HG02973 (cell line): ENCODE results near the gene SPRR2B.
"Not testable (repeated sequence)": the region's sequence is repeated elsewhere in the genome, so short reads cannot be mapped to it uniquely, and the experiment has no call there.

Experiments used
- ATAC-seq: cut with Tn5 transposase; IDR thresholded peaks from one replicate; pipeline ENCODE4 v1.9.1; 2021; ENCODE audit warnings: moderate library complexity; ENCODE audit not compliant: unreplicated experiment

Gene SPRR2B

DNA sequence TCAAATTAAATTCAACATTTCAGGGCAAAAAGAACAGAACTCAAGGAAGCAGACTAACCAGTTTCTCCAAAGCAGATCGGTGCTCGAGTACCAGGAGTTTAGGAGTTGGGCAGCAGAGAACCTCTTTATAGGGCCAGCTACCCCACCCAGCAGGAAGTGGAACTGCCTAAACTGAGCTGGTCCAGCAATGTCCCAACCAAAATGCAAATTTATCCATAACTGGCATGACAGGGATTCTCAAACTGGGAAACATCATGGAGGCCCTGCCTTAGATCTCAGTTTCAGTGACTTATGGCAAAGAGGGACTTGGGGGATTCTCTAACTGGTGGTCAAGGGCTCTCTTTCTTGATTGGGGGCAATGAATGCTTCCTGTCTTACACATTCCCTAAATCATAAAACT is at the start of gene SPRR2B:
SPRR2B (minus strand) TSS at position 101 of the 400 bp plus-strand sequence. CDS start 772 bp downstream, outside the sequence.
- no peak for ATAC-seq

DNA sequence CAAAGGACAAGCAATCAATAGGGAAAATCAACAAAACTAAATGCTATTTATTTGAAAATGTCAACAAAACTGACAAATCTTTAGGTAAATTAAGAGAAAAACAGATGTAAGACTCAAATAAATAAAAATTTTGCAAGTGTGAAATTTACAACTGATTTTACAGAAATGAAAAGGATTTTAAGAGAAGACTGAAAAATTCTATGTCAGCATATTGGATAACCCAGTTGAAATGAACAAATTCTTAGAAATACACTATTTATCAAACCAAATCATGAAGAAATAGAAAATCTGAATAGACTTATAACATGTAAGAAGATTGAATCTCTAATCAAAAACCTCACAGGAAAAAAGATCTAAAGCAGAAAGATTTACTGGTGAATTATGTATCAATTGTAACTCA is 49.5 kb upstream of the SPRR2B start:
- ATAC-seq = no peak

DNA sequence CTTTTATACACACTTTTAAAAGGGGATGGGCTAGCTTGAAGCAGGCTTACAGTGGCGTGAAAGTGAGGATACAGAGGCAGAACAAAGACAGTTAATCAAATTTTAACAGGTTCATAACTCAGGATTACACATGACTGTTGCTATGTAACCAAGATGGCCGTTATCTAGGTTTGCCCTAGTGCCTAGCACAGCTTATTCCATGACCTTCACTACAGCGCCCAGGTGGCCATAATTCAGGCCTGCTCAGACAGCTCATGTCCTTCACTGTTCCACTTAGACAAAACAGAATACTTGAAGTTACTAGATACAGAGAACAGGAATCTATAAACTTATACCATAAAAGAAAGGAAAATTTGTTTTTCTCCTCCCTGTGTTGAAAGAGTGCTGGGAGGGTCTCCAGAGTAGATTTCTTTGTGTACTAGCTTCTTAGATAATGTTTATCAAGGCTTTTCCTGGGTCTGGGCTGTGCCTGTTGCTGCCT is 48.1 kb upstream of the SPRR2B start:
- no peak for ATAC-seq

DNA sequence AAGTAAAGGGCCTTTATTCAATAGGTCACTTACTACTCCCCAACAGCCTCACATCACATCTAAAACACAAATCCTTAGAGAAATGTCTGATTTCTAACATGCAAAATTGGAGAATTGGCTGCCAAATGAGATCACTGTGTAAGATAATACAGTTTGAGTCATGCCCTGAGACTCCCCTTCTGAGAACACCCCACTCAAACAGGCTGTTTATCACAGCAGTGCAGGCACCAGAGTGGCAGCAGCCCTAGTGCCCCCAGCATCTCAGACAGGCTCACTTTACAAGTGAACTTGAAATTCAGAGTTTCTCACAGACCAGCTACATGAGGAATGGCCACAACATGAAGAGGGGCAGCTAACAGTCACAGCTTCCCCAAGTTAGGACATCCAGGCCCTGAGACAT is 43.9 kb upstream of the SPRR2B start:
- ATAC-seq = not testable (repeated sequence)

DNA sequence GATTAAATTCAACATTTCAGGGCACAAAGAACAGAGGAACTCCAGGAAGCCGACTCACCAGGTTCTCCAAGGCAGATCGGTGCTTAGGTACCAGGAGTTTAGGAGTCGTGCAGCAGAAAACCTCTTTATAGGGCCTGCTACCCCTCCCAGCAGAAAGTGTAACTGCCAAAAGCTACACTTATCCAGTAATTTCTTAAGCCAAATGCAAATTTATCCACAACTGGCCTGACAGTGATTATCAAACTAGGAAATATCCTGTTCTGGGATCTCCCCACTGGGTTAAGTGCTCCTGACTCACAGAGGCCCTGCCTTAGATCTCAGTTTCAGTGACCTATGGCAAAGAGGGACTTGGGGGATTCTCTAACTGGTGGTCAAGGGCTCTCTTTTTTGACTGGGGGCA is 42.0 kb upstream of the SPRR2B start, which contains the start of gene SPRR2F:
SPRR2F (minus strand) TSS at position 101 of the 400 bp plus-strand sequence. CDS start 783 bp downstream, outside the sequence.
- no peak for ATAC-seq

DNA sequence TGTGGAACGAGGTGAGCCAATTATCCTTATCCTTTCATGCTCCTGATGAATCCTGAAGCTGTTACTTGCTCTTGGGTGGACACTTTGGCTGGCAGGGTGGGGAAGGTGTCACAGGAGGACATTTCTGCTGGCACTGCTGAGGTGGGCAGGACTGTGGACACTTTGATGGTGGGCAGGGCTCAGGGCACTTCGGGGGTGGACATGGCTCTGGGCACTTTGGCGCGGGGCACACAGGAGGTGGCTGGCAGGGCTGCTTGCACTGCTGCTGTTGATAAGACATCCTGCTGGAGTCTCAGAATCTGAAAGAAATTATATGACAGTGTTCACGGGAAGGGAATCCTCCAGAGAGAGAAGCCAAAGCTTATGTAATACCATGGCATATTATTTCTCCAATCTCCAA is 41.0 kb upstream of the SPRR2B start:
- not testable (repeated sequence) for ATAC-seq

DNA sequence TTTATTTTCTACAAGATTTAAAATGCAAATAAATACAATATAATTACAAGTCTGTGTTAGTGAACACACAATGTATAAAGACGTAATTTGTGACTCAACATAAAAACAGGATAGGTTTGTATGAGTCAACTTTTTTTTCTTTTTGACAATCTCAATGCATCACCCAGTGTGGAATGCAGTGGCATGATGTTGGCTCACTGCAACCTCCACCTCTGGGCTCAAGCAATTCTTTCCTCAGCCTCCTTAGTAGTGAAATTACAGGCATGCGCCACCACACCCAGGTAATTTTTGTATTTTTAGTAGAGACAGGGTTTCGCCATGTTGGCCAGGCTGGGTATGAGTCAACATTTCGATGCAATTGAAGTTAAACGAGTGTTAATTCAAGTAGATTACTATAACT is 28.8 kb upstream of the SPRR2B start:
- no peak for ATAC-seq

DNA sequence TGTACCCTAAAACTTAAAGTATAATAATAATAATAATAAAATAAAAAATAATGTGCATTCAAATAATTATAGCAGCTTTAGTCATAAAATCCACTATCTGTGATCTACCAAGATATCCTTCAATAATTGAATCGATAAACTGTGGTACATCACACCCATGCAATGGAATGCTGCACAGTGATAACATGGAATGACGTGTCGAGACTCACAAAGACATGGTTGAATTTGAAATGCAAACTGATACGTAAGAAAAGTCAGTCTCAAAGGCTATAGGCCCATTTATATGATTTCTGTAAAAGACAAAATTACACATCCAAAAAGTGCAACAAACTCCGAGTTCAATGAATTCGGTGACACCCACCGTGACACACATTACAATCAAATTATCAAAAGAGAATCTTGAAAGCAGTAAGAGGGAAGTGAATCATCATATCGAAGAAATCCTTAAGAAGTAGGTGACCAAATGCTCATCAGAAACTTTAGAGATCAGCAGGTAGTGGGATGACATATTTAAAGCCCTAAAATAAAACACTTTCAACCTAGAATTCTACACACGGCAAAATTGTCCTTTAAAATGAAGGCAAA is 28.1 kb upstream of the SPRR2B start:
- no peak for ATAC-seq

DNA sequence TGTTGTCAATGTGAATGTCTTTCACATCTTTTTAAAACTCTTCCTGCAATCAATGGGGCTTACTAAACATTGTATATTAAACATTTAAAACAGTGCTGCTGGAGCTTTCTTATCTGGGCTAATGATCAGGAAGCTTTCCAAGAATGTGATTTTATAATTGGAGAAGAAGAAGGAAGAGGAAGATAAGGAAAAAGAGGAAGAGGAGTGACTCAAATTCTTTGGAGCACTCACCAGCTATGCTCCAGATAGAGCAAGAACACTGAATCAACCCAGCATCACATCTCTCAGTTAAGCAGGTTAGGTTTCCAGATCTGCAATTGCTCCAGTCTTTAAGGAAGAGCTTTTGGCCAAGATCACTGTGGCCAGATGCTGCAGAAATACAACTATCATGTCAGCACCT is 24.4 kb upstream of the SPRR2B start:
- no peak for ATAC-seq

DNA sequence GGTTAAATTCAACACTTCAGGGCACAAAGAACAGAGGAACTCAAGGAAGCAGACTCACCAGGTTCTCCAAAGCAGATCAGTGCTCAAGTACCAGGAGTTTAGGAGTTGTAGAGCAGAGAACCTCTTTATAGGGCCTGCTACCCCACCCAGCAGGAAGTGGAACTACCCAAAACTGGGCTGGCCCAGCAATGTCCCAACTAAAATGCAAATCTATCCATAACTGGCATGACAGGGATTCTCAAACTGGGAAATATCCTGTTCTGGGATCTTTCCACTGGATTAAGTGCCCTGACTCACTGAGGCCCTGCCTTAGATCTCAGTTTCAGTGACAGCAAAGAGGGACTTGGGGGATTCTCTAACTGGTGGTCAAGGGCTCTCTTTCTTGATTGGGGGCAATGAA is 23.0 kb upstream of the SPRR2B start, which contains the start of gene SPRR2E:
SPRR2E (minus strand) TSS at position 101 of the 400 bp plus-strand sequence. CDS start 775 bp downstream, outside the sequence.
- no peak for ATAC-seq

DNA sequence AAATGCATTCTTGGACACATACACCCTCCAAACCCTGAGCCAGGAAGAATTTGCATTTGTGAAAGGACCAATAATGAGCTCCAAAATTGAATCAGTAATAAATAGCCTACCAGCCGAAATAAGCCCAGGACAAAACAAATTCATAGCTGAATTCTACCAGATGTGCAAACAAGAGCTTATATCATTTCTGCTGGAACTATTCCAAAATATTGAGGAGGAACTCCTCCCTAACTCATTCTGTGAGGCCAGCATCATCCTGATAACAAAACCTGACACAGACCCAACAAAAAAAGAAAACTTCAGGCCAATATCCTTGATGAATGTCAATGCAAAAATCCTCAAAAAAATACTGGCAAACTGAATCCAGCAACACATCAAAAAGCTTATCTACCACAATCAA is 16.2 kb upstream of the SPRR2B start:
- ATAC-seq = no peak

DNA sequence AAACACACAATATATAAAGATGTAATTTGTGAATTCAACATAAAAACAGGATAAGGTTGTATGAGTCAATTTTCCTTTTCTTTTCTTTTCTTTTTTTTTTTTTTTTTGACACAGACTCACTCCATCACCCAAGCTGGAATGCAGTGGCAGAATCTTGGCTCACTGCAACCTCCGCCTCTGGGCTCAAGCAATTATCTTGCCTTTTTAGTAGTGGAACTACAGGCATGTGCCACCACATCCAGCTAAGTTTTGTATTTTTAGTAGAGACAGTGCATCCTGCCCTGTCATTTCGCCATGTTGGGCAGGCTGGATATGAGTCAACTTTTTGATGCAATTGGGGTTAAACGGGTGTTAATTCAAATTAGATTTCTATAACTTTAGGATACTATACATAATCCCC is 10.3 kb upstream of the SPRR2B start:
- no peak for ATAC-seq

DNA sequence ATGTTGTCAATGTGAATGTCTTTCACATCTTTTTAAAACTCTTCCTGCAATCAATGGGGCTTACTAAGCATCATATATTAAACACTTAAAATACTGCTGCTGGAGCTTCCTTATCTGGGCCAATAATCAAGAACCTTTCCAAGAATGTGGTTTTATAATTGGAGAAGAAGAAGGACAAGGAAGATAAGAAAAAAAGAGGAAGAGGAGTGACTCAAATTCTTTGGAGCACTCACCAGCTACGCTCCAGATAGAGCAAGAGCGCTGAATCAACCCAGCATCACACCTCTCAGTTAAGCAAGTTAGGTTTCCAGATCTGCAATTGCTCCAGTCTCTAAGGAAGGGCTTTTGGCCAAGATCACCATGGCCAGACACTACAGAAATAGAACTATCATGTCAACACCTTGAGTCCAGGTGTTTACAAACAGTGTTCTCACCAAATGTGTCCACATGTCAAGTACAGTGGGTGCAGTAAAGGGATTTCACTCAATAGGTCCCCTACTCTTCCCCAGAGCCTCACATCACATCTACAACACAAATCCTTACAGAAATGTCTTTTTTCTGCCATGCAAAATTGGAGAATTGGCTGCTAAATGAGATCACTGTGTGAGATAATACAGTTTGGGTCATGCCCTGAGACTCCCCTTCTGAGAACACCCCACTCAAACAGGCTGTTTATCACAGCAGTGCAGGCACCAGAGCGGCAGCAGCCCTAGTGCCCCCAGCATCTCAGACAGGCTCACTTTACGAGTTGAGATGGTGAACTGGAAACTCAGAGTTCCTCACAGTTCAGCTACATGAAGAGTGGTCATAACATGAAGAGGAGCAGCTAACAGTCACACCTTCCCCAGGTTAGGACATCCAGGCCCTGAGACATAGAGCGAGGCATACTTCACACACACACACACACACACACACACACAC is 1.7 kb upstream of the SPRR2B start:
- no peak for ATAC-seq

DNA sequence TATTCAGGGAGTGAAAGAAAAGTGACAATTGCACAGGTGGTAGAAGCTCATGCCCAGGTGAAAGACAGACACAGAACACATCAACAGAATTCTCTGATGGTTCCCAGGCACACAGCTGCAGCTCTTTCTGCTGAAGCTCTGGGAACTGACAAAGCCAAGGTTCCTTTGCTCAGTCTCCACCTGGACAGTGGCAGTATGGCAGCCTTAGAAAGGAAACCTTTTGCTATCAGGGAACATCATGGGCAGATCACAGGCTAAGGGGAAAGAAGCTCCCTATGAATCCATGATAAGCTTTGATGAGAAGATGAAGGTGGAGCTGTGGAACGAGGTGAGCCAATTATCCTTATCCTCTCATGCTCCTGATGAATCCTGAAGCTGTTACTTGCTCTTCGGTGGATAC is 1.2 kb downstream of the SPRR2B start:
- ATAC-seq = no peak

DNA sequence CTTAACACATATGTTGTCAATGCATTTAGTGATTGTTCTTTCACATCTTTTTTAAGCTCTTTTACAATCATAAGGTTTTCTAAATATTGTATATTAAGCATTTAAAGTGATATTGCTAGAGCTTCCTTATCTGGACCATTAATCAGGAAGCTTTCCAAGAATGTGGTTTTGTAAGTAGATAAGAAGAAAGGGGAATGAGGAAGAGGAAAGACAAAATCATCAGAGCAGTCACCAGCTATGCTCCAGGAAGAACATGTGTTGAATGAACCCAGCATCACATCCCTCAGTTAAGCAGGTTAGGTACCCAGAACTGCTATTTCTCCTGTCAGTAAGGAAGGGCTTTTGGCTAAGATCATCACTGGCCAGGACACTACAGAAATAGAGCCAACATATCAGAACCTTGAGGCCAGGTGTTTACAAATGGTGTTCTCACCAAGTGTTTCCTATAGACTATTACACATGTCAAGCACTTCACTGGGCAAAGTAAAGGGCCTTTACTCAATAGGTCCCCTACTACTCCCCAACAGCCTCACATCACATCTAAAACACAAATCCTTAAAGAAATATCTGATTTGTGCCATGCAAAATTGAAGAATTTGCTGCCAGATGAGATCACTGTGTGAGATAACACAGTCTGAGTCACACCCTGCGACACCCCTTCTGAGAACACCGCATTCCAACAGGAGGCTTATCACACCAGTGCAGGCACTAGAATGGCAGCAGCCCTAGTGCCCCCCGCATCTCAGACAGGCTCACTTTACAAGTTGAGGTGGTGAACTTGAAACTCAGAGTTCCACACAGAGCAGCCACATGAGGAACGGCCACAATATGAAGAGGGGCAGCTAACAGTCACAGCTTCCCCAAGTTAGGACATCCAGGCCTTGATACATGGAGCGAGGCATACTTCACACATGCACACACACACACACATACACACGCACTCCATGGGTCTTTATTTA is 12.3 kb downstream of the SPRR2B start:
- no peak for ATAC-seq

DNA sequence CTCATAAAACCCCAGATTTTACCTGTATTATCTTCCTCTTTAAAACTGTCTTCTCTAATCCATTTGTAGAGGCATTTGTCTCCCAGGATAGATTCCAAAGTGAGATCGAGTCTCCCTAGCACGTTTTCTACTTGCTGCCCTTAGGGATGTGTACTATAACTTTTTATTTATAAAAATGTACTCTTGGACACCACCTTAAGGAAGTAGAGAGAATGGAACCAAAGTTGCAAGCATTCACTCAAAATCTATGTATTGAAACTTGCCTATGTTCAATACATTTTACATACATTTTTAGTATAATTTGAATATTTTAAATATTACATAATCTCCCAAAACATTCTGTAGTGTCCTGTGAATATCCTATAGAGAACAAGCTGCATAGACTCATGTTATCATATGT is 13.3 kb downstream of the SPRR2B start:
- no peak for ATAC-seq

DNA sequence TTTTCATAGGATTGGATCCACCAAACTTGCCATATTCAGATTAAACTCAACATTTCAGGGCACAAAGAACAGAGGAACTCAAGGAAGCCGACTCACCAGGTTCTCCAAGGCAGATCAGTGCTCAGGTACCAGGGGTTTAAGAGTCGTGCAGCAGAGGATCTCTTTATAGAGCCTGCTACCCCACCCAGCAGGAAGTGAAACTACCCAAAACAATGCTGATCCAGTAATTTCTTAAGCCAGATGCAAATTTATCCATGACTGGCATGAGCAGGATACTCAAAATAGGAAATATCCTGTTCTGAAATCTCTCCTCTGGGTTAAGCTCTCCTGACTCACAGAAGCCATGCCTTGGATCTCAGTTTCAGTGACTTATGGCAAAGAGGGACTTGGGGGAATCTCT is 14.0 kb downstream of the SPRR2B start, which contains the start of gene SPRR2A:
SPRR2A (minus strand) TSS at position 138 of the 400 bp plus-strand sequence. CDS start 777 bp downstream, outside the sequence.
- ATAC-seq = no peak

DNA sequence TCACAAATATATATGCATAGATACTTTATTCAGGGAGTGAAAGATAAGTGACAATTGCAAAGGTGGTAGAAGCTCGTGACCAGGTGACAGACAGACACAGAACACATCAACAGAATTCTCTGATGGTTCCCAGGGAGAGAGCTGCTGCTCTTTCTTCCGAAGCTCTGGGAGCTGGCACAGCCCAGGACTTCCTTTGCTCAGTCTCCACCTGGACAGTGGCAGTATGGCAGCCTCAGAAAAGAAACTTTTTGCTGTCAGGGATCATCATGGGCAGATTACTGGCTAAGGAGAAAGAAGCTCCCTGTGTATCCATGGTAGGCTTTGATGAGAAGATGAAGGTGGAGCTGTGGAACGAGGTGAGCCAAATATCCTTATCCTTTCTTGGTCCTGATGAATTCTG is 15.3 kb downstream of the SPRR2B start:
- ATAC-seq = not testable (repeated sequence)

DNA sequence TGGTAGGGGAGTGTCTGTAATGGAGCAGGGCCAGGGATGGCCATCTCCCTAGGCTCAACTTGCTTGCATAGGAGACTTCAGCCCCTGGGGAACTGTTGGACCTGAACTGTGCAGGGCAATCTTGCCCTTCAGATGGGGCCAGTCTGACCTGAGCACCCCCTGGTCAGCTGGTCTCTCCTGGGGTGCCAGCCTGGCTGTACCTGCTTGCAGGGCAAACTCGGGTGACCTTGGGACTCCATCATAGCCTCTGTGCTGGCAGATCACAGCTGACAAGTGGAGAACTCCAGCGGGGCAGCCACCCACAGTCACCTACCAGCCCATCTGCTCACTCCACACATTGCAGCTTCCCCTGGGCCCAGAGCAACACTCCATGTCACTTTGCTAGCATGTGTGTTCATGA is 22.2 kb downstream of the SPRR2B start:
- ATAC-seq = no peak

DNA sequence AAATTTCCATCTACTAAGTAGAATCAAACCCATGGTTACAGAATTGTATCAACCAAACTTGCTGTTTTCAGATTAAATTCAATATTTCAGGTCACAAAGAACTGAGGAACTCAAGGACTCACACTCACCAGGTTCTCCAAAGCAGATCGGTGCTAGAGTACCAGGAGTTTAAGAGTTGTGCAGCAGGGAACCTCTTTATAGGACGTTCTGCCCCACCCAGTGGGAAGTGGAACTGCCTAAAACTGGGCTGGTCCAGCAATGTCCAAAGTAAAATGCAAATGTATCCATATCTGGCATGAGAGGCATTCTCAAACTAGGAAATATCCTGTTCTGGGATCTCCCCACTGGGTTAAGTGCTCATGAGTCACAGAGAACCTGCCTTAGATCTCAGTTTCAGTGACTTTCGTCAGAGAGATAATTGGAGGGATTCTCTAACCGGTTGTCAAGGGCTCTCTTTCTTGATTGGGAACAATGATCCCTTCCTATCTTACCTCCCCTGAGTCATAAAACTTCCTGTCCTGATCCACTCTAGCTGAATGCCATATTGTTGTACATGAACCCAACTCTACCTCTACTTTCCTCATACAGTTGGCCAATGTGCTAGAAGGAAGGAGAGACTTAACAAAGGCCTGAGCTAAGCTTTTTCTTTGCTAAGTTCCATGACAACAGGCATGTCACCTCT is 30.3 kb downstream of the SPRR2B start, which contains the start of gene SPRR2D:
SPRR2D (minus strand) TSS at position 171 of the 682 bp plus-strand sequence. CDS start 774 bp downstream, outside the sequence.
- ATAC-seq = no peak
